SH-SY5Y (cell line): ENCODE measurements around the gene CLDN3.

ENCODE experiments used
- GATA2 ChIP-seq: IDR thresholded peaks from 2 replicates; pipeline ENCODE4 v1.6.1; 2011; ENCODE audit warnings: mild to moderate bottlenecking, low read depth, low read length
- GATA3 ChIP-seq: IDR thresholded peaks from 2 replicates; pipeline ENCODE4 v1.6.1; 2011; ENCODE audit warnings: low read depth, mild to moderate bottlenecking, low read length, moderate library complexity

The CLDN3 gene

DNA sequence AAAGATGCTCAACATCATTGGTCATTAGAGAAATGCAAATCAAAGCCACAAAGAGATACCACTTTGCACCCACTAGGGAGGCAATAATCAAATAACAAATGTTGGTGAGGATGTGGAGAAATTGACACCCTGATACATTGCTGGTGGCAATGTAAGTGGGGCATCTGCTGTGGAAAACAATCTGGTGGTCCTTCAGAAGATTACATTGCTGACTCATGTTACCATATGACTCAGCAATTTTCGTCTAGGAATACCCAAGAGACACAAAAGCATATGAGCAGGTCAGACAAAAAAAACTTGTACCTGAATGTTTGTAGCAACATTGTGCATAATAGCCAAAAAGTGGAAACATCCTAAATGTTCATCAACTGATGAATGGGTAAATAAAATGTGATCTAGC is 4.9 kb upstream of the CLDN3 start:
- TF ChIP-seq GATA2 (no peak), GATA3 (no peak)

GRCh38 chr7:73773700-73774517 is 3.8 kb upstream of the CLDN3 start:
- no peak for TF ChIP-seq GATA2
- TF ChIP-seq GATA3 = no peak

DNA sequence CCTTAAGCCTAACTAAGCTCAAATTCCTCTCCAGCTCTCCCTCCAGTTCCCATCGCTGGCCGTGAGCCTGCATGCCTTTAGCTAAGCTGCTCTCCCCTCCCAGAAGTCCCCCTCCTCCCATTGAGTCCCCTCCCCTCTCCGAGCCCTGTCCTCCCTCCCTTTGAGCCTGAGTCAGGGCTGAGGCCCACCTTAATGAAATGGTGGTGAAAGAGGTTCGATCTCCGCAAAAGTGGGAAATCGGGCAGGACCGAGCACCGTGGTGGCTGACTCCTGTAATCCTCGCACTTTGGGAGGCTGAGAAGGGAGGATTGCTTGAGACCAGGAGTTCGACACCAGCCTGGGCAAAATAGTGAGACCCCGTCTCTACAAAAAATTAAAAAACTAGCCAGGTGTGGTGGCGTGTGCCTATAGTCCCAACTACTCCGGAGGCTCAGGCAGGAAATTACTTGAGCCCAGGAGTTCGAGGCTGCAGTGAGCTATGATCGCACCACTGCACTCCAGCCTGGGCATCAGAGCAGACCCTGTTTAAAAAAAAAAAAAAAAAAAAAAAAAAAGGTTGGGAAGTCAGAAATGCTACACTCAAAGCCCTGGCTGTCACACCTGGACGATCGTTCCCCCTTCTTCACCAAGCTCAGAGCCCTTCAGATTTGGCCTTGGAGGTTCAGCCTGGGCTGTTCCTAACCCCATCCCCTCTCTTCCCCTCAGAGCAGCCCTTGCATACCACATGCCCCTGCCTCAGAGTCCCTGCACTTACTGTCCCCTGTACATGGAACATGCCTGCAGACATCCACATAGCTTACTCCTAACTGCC is 995 bp upstream of the CLDN3 start:
- TF ChIP-seq GATA3 (no peak), GATA2 (no peak)

GRCh38 chr7:73769481-73770001 is 529 bp downstream of the CLDN3 start:
- TF ChIP-seq GATA3 (no peak), GATA2 (no peak)

- TF ChIP-seq GATA2 (no peak), GATA3 (no peak)
Observed at GRCh38 chr7:73768641-73769480, 1.2 kb downstream of the CLDN3 start.

GRCh38 chr7:73766556-73767229 is 3.4 kb downstream of the CLDN3 start:
- TF ChIP-seq GATA3 (no peak), GATA2 (no peak)

DNA sequence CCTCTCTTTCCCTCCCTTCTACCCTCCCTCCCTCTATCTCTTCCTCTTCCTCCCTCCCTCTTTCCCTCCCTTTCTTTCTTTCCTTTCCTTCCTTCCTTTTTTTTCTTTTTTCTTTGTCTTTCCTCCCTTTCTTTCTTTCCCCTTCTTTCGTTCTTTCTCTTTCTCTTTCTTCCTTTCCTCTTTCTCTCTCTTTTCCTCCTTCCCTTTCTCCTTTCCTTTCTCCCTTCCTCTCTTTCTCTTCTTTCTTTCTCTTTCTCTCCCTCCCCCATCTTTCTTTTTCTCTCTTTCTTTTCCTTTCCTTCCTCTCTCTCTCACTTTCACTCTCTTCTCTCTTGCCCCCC is 7.4 kb downstream of the CLDN3 start:
- TF ChIP-seq GATA3 = no peak
- TF ChIP-seq GATA2 = no peak

DNA sequence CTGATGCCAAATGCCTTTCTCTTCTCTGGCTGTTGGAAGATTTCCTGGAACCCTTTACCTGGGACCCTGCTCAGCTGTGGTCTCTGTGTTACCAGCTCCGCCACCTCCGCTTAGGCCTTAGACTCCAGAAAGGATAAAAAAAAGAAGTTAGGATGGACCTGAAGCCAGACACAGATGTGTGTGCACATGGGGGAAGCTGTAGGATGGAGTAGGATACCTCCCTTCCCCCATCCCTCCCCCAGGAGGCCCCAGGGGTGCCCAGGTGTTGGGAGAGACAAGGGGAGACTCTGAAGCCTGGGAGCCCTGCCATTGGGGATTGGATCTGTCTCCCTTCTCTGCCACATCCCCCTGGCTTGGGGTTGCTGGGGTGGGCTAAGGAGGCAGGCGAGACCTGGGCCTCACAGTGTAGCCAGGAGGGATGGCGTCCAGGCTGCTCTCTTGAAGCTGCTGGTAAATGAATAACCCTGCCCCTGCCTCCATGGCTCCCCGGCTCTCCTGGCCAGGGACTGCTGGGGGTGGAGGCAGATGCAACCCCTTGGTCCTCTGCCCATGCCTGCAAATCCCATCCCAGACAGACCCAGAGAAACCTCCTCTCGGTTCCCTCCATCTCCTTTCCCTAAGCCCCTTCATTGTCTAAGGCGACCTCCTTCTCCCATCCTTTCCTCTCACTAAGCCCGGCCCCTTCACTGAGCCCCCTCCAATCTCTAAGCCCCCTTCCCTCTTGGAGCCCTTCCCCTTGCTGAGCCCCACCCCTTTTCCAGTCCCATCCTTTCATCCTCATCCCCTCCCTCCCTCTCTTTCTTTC is 8.0 kb downstream of the CLDN3 start:
- TF ChIP-seq GATA2 = no peak
- TF ChIP-seq GATA3 = no peak

- TF ChIP-seq GATA3 = no peak
Observed at GRCh38 chr7:73758581-73759138, 11.4 kb downstream of the CLDN3 start.

DNA sequence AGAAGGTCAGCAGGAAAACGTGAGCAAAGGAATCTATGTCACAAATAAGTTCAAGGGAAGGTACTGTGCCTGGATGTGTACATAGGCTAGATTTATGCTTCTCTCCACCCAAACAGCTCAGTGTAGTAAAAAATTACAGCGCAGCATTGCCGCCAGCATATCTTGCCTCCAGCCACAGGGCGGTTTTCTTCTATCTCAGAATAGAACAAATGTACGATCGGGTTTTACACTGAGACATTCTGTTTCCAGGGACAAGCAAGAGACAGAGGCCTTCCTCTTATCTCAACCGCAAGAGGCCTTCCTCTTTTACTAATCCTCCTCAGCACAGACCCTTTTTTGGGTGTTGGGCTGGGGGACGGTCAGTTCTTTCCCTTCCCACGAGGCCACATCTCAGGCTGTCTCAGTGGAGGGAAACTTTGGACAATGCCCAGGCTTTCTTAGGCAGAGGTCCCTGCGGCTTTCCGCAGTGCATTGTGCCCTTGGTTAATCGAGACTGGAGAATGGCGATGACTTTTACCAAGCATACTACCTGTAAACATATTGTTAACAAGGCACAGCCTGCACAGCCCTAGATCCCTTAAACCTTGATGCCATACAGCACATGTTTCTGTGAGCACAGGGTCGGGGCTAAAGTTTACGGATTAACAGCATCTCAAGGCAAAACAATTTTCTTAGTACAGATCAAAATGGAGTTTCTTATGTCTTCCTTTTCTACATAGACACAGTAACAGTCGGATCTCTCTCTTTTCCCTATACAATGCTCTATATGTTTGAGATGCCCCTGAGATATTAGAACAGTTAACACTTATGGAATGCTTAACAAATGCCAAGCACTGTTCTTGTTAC is 19.9 kb downstream of the CLDN3 start:
- TF ChIP-seq GATA2 (no peak), GATA3 (no peak)

- TF ChIP-seq GATA3 (no peak), GATA2 (no peak)
Observed at GRCh38 chr7:73746378-73746777, 23.7 kb downstream of the CLDN3 start.
